CD4-positive, alpha-beta T cell treated with Interleukin-1 beta for 1 hour (primary cell): ENCODE measurements around the gene RPH3AL.
"Not testable (repeated sequence)": the region's sequence is repeated elsewhere in the genome, so short reads cannot be mapped to it uniquely, and the experiment has no call there.

Experiments used
- DNase-seq, 2 donors: peaks; one replicate each; pipeline ENCODE4 v3.0.0-alpha.2; 2020 to 2022

Gene RPH3AL

DNA sequence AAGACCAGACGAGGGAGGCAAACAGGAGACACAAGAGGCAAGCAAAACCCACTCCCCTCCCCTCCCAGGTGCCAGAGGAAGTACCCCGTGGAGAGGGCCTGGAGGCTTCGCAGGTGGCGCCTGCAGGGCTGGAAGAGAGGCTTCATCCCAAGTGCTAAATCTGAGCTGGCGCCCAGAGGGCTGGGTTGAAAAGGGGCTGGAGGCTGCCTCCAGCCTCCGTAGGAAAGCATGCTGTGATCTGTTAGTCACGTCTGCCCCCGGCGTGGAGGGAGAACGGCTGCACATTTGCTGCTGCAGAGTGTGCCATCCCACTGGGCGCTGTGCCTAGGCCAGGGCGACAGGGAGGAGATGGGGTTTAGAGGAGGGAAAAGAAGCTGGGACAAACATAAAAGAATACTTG is 16.9 kb downstream of the RPH3AL start:
- no peak for DNase-seq

DNA sequence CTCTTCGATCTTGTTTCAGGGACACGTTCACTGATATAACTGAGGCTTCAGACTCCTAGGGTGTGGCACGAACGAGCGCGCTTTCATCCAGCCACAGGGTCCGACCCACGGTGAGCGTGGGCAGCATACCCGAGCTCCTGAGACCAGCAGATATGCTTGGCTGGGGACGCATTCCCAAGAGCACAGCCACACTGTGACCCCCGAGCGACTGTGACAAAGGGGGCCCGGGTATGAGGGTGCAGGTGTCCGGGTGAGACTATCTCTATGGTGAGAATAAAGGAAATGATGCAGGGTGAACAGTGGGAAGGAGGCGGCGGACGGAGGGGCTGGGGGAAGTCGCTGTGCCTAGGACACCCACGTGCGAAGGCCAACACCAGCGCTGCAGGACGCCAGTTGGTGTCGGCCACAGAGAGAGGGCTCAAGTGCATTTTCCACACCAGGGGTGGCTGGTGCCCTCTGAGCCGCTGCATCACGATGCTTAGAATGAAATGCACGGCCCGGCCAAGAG is 17.6 kb downstream of the RPH3AL start:
- no peak for DNase-seq

DNA sequence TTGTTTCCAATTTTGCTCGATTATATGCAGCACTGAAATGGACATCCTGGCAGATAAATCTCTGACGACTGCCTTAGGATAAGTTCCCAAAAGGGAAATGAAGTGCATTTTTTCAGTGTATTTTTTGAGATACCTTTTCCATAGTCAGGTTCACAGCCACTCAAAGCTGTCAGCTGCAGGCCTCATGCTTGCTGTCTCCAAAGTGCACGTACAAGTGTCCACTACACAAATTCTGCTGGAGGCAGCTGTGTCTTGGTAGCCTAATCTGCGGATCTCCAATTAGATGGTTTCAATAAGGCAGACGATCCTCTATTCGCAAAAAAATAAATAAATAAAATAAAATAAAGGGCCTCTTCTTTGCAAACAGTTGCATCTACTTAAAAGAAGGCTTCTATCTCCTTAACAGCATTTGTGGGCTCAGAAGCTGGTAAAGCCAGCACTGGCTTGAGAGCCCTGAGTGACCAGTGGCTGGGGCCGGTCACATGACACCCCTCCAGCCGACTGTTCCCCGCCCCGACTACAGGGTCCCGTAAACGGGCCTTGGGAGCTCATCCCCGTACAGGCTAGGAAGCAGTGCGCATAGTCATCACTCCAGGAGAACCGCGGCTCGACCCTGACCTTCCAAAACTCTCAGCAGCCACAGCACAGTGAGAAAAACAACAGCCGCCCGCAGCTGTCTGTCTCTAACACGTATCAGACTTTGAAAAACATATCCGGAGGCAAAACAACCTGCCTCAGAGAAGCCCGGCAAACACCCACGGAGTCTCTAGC is 18.8 kb downstream of the RPH3AL start:
- DNase-seq, result peak in 1 of 2 donors; percentile 29

DNA sequence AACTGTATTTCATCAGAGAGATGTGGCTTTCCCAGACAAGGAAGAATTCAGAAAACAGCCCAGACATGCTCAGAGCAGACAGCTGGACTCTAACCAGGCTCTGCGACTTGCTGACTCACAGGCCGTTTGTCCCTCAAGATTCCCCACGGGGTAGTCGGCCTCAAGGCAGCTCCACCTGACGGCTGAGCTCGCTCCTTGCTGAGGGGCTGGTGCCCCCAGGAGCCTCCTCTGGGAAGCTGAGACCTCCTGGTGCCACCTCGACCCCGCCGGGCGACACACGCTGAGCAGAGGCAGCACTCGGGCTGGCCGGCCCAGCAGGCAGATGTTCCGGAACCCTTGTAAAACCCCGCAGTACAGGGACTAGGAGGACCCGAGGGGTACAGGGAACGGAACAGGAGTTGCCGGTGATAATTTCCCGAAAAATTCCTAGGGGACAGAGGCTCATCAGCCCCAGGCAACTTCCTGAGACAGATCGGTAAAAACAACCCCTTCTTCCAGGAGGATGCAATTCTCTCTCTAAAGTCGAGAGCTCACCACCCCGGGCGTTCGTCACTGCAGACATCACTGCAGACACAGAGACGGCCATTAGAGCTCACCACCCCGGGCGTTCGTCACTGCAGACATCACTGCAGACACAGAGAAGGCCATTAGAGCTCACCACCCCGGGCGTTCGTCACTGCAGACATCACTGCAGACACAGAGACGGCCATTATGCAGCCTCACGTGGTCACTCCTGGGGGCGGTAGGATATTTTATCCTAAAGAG is 19.9 kb downstream of the RPH3AL start:
- no peak for DNase-seq

DNA sequence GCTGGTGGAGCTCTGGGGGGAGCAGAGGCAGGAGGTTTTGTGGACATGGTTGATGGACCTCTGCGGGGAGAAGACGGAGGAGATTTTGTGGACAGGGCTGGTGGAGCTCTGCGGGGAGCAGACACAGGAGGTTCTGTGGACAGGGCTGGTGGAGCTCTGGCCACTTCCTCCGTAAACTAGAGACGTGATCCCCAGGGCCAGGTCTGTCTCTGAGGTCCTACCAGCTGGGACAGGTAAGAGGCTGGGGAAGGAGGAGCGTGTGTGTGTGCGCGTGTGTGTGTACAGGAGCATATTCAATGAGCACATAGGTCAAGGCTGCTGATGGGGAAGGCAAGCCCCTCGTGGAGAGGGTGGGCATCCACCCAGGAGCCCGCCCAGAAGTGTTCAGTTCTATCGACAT is 20.6 kb downstream of the RPH3AL start:
- no peak for DNase-seq

DNA sequence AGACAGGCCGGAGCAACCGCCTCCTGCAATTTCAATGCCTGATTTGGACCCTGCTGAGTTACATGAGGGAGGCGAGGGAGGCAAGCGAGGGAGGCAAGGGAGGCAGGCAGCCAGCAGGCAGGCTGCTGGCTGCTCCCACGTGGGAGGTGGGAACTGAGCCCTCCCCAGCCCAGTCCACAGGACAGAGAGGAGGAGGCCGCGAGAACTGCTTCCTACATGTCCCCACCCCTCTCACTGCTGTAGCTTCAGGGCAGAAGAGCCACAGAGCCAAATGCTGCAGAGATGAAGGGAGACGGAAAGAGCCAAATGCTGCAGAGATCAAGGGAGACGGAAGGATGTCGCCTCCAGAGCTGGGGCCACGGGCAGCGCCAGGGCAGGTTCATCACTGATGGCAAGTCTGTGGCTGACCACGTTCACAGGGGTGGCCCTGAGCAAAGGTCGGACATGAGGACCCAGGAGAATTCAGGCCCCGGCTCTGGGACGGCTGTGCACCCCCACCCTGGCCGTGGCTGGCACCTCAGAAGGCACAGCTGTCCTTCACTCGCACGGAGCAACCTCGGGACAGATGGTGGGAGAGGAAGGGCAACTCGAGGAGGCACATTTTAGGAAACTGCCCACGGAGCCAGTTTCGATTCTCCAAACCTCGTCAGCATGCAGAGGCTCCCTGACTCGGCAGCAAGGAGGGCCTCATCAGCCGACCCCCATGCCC is 21.5 kb downstream of the RPH3AL start:
- DNase-seq, result peak; percentile 18 to 37

DNA sequence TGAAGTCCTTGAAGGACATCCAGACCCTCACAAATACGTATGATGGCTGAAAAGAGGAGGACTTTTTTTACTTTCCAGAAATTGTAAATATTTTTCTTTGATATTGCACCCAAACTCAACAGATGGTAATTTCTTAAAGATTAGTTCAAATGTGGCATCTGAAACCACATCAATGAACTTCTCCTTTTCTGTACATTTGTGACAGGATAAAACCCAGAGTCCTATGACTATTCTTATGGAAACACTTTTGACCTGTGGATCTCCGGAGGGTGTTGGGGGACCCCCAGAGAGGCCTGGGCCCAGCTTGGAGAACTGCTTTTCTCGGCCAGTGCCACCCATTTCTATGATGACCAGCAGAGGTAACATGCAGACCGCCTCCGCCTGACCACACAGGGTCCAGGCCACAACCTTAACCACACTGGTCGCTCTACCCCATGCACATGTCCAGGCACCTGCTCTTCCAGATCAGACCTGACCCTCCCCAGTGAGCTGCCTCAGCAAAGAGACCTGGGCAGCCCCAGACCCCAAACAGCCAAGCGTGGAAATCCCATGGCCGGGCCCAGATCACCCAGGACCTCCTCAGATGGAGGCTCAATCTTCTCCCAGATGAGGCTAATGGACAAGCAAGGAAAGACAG is 22.7 kb downstream of the RPH3AL start:
- DNase-seq, result no peak

DNA sequence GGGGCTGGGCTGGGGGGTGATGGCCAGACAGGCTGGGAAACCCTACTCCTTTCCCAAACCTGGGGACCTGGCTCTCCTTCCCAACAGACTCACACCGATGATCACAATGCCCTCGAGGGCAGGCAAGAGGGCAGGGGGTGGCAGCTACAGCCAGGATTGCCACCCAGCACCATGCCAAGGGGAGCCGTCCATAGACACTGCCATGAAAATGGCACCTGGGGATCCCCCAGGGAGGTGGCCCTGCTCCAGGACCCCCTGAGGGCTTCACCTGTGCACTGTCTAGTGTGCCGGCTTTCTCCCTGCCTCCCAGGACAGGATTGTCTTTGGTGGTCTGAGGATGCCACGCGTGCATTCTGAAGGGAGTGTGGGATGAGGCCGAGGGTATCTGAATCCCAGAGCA is 24.6 kb downstream of the RPH3AL start:
- no peak for DNase-seq

DNA sequence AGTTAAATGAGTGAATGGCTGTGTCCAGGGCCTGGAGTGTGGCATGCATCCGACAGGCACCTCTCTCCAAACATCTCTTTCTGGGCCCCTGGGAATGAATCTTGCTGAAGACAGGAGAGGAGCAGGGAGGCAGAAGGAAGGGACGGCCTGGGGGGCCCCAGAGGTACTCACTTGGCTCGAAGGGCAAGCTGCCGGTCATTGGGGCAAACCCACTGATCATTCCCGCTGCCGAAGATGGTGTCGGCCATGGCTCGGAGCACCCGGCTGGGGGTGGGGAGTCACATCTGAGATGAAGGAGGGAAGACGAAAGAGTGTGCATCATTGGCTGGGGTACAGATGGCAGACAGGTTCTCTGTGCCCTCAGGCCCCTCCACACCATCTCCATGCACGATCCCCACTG is 25.3 kb downstream of the RPH3AL start:
- no peak for DNase-seq

DNA sequence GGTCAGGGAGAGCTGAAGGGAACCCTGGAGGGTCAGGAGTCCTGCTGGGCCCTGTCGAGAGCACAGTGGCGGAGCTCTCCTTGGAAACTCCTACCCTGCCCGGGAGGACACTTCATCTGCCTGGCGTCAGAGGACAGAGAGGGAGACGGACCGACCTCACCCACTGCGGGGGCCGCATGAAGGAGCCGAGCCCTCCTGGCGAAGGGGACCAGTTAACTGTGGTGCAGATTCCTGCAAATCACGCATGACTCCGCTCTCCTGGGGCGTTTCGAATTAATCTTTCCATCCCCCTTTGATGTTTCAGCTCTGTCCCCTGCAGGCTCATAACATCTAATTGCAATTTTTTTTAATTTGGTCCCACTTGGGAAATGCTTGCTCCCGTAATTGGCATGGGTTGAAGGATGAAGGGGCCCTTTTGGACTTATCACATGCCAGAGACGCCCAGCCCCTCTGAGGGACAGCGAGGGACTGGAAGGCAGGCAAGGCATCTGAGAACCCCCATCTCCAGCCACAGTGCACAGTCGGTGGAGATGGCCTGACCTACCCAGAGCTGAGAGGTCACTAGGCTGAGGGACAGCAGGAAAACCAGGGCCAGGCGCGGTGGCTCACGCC is 26.5 kb downstream of the RPH3AL start:
- no peak for DNase-seq

DNA sequence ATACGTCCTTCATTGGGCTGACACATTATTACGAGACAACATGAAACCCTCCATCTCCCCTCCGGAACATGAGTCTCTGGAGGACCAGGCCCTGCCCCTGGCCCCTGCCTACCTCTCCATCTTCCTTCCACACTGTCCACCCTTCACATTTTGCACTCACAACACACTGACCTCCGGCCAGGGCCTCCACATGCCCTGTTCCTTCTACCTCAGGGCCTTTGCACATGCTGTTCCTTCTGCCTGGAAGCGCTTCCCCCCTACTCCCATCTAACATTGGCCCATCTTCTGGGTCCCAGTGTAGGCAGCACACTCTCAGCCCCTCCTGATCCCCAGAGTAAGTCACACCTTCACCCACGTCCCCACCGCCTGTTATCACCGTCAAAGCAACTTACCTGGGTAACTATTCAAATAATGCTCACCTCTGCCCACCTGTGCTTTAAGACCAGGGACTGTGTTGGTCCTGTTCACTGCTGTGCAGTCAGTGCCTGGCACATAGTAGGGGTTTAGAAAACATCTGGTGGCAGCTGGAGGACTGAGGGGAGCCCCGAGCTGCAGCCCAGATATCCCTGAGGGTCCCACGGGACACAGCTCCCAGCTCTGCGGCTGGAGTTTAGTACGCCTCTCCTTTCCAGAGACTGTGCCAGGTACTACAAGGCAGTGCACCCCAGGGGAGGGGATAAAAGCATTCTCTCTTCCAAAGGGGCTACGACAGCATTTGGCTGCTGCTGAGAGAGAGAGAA is 27.2 kb downstream of the RPH3AL start:
- no peak for DNase-seq

DNA sequence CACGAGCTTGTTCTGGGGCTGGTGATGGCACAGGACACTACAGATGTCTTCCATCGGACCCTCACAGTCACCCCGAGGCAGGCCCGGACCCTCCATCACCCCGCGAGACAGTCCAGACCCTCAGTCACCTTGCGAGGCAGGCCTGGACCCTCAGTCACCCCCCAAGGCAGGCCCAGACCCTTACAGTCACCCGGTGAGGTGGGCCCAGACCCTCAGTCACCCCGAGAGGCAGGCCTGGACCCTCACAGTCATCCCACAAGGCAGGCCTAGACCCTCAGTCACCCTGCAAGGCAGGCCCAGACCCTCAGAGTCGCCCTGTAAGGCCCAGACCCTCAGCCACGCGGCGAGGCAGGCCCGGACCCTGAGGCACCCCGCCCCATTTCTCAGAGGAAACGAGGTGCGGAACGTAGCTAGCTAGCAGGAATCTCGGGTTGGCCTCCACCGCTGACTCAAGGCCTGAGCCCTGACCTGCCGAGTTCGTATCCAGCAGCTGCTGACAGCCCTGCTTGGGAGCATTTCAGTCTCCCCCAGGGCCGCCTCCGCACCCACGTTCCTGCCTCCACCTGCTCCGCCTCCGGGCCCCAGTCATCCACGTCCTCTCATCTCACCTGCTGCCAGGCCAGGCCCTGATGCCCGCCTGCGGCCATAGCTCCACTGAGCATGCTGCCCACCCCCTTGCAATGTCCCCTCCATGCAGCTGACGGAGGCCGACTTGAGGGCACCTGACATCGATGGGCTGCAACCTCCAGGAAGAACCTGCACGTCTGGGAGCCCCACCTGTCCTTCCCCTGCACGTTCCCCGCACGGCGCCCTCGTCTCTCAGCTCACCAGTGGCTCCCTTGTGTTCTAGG is 28.7 kb downstream of the RPH3AL start:
- no peak for DNase-seq

DNA sequence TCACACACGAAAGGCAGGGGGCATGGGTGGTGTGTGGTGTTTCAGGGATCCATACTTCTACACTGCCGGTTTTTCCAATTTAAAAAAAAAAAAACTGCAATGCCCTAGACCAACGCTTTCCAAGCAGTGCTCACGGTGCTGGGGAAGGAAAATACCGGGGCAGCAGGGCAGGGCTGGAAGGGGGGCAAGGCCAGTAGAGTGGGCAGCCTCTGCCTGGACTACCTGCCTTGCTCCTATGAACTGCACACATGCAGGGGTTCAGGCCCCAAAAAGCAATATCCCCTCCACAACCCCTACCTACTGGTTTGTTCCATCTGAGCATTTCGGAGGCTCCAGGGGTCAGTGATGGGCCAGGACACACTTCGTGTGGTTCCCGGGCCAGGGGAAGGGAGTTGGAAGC is 29.4 kb downstream of the RPH3AL start:
- no peak for DNase-seq

DNA sequence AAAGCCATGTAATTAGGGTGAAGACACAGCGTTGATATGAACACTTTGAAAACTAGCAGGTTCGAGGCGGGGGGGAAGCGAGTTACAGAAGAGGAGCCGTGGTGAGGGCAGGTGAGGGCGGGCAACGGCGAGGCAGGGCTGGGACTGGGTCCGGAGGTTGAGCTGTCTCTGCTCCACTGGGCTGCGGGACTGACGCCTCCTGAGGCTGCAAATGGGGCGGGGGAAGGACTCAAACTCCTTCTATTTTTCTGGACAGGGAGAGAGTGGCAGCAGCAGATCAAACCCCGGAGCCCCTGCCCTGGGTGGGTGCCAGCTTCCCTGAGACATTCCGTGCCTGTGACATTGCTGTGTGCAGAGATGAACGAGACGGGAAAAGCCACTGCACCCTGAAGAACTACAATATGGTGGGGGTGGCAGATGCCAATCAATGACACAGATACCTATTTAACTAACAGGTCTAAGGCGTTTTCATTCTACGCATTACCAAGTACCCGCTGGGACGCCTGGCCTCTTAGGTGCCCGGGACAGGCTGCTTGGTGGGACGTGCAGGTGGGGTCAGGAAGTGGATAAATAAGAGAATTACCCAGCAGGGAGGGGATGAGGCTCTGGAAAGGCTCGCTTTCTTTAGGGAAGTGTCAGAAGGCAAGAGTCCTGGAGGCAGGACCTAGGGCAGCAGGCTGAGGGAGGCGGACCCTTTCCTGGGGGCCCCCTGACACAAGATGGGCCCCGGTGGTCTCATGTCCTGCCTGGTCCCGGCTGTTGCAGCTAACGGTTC is 30.4 kb downstream of the RPH3AL start:
- no peak for DNase-seq

DNA sequence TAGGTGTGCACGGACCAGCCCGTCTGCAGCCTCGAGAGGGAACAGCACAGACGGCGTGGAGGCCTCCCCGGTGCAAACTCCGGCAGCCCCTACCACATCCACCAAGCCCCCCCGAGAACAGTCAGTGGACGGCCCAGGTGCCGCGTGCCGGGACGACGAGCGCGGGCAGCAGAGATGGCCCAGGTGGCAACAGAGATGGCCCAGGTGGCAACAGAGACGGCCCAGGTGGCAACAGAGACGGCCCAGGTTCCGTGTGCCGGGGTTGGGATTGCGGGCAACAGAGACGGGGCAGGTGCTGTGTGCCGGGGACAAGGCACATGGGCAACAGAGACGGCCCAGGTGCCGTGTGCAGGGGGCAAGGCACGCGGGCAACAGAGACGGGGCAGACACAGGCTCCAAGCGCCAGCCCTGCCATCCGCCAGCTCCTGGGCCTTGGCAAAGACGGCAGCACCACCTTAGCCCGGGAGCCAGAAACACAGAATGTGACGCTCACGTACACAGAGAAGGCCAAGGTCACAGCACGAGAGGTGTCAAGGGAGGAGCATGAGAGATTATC is 31.1 kb downstream of the RPH3AL start:
- no peak for DNase-seq

DNA sequence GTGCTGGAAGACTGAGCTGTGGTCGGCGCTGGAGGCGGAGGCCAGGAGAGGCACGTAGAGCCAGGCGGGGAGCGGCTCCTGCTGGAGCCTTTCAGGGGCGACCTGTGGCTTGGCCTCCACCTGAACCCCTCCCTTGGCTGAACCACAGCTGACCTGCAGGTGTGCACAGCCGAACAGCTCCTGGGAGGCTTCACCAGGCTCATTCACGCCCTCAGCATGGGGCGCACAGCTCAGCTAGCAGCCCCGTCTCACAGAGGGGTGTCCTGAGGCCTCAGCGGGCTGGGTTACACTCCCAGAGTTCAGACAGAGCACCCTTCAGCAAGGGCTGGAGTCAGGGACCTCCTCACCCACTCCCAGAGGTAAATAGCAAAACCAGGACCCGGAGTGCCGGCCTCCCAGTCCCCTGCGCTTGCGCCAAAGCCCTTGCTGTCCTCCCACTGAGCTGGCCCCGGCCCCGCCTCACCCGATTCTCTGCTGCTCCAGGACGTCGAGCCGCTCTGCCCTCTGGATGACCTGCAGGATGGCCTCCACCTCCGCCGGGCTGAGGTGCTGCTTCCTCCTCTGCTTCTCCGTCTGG is 31.7 kb downstream of the RPH3AL start:
- DNase-seq, result no peak

DNA sequence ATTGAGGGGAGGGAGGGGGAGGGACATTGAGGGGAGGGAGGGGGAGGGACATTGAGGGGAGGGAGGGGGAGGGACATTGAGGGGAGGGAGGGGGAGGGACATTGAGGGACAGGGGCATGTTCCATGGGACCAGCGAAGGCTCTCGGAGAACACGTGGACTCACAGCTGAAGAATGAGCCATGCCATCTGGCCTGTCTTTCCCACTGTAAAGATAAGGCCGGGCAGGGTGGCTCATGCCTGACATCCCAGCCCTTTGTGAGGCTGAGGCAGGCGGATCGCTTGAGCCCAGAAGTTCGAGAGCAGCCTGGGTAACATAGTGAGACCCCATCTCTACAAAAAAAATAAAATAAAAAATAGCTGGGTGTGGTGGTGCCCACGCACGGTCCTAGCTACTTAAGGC is 32.5 kb downstream of the RPH3AL start:
- no peak for DNase-seq

DNA sequence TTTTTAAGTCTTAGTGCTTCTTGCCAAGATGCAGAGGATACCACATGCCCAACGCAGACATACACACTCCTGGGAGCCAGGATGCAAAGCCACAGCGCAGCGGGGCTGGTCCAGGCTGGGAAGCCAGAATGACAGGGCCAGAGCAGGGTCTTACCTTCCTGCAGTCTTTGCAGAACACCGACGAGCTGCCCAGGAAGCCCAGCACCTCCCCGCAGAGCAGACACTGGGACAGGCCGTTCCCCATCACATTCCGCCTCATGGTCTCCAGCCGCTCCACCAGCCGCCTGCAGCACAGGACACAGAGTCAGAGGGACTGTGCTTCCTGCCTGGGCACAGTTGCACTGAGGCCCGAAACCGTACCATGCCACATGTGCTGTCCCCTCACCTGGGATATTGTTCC is 33.3 kb downstream of the RPH3AL start:
- no peak for DNase-seq

DNA sequence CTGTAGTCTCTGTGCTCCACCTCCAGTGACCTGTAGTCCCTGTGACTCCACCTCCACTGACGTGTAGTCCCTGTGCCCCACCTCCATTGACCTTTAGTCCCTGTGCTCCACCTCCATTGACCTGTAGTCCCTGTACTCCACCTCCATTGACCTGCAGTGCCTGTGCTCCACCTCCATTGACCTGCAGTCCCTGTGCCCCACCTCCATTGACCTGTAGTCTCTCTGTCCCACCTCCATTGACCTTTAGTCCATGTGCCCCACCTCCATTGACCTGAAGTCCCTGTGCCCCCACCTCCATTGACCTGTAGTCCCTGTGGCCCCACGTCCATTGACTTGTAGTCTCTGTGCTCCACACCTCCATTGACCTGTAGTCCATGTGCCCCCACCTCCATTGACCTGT is 35.5 kb downstream of the RPH3AL start:
- DNase-seq, result not testable (repeated sequence)
